ENCODE measurements around the gene IL11RA. TPM values are rescaled to one million over a fixed set of nuclear protein-coding genes. Genes with fewer than 3 reads are reported as not detected.

Gene IL11RA
- total and polyA plus RNA-seq, 3 donors from 2014 or later = 28.7 to 58.0 (median 39.8) TPM

DNA sequence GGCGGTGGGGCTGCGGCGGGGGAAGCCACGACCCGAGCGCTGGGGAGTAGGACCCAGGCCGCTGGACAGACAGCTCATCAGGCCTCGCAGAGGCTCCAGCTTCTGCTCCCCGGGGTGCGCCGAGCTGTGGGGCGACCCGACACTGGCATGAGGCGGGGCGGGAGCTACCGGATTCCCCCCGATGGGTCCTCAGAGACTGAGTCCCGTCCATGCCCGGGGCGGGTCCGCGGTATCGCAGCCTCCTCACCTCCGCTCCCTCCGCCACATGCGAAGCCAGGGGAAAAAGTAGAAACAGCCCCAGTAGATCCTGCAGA, 13.0 kb downstream of the IL11RA start:
- intact Hi-C loops (cut with DNase I; ENCODE audit: low total_unique reads) = no loop called here
- 1 to 11% methylated on average over 7 to 26 of the region's 26 CpGs for WGBS, 2 donors
- DNase-seq = no peak
- TF ChIP-seq POLR2A (IDR thresholded peaks at IDR 0.05) = no peak
- TF ChIP-seq, protein P1, sequence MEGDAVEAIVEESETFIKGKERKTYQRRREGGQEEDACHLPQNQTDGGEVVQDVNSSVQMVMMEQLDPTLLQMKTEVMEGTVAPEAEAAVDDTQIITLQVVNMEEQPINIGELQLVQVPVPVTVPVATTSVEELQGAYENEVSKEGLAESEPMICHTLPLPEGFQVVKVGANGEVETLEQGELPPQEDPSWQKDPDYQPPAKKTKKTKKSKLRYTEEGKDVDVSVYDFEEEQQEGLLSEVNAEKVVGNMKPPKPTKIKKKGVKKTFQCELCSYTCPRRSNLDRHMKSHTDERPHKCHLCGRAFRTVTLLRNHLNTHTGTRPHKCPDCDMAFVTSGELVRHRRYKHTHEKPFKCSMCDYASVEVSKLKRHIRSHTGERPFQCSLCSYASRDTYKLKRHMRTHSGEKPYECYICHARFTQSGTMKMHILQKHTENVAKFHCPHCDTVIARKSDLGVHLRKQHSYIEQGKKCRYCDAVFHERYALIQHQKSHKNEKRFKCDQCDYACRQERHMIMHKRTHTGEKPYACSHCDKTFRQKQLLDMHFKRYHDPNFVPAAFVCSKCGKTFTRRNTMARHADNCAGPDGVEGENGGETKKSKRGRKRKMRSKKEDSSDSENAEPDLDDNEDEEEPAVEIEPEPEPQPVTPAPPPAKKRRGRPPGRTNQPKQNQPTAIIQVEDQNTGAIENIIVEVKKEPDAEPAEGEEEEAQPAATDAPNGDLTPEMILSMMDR (IDR thresholded peaks at IDR 0.05) = no peak
- peak overlapping the region; percentile 77 to 91 for H3K4me3 ChIP-seq
- H3K4me1 ChIP-seq = peaks cover 16% of the 10 kb centered on the region
- H3K9me3 ChIP-seq = no peaks in the 10 kb centered on the region
- no peaks in the 10 kb centered on the region for H3K36me3 ChIP-seq (ENCODE audit: low read depth, missing control alignments)
- no peaks in the 10 kb centered on the region for H3K27me3 ChIP-seq
- peak overlapping the region; percentile 98 to 100 for H3K27ac ChIP-seq

DNA sequence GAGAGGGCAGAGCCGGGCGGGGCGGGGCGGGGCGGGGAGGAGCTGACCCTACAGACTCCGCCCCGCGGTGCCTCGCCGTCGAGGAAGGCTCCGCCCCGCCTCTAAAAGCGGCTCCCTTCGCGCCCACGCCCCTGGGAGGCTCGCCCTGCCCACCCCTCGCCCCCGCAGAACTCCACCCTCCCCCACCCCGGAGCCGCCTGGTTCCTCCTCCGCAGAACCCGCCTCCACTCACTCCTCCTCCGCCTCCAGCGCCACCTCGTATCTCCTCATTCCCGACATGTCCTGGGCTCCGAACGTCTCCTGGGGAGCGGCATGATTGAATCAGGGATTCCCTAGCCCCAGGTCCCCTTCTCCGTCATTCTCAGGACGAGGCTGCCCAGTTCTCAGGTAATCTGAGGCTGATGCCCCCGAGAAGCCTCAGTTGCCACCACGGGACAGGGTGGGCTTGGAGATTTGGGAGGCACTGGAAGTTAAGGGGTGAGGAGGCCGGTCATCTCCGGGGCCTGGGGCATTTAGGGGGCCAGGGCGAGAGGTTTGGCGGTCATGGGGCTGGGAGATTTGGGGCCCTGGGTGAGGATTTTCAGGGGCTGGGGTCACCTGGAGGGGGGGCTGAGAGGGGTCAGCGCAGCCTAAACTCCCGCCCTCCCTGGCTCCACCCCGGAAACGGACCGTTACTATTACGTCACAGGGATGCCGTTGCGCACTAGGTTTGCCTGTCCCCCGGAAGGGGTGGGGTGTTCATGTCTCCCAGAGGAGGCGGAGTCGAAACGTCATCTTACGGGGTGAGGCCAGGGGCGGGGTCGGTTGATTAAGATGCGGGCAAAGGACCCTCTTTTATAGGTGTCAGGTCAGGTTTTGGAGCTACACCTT, 13.6 kb downstream of the IL11RA start:
- WGBS, 2 donors = 1 to 13% methylated on average over 6 to 52 of the region's 55 CpGs
- DNase-seq = peak; percentile 98
- H3K4me1 ChIP-seq = peaks cover 16% of the 10 kb centered on the region
- no peaks in the 10 kb centered on the region for H3K36me3 ChIP-seq (ENCODE audit: low read depth, missing control alignments)
- H3K4me3 ChIP-seq = peak overlapping the region; percentile 77 to 91
- TF ChIP-seq, protein P1 (IDR thresholded peaks at IDR 0.05) = no peak
- TF ChIP-seq POLR2A (IDR thresholded peaks at IDR 0.05) = peak; percentile 31
- no peaks in the 10 kb centered on the region for H3K9me3 ChIP-seq
- peak overlapping the region; percentile 98 to 100 for H3K27ac ChIP-seq
- H3K27me3 ChIP-seq = no peaks in the 10 kb centered on the region
- intact Hi-C loops (cut with DNase I; ENCODE audit: low total_unique reads) = no loop called here

DNA sequence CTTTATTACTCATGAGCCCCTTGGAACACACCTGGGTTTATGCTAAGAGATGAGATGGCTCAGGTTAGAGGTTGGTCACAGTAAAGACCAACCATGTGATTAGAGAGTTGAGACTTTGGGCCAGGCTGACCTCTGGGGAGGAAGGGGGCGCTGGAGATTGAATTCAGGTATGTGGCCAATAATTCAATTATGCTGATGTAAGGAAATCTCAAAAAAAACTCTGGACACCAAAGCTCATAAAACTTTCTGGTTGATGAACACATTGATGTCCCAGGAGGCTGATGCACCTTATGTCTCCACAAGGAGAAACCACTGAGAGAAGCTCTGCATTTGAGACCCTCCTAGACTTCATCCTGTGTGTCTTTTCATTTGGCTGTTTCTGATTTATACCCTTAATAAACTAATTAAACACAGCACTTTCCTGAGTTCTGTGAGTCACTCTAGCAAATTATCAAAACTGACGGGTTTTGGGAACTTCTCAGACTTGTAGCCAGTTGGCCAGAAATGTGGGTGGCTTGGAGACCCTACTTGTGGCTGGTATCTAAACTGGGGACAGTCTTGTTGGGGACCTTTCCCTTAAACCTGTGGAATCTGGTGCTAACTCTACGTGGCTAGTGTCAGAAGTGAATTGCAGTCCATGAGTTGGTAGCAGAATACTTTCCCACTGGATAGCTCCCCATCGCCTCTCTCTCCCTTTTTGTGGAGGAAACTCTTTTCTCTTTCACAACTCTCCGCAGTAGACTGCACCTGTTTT, 18.0 kb downstream of the IL11RA start:
- Histone ChIP-seq H3K4me3 (no peak overlapping the region), H3K9me3 (no peaks in the 10 kb centered on the region), H3K4me1 (peaks cover 7% of the 10 kb centered on the region), H3K27ac (no peak overlapping the region), H3K27me3 (no peaks in the 10 kb centered on the region), H3K36me3 (ENCODE audit: low read depth, missing control alignments) (no peaks in the 10 kb centered on the region)
- DNase-seq = no peak
- 89 to 96% methylated on average over 5 of the region's 5 CpGs for WGBS, 2 donors
- intact Hi-C loops (cut with DNase I; ENCODE audit: low total_unique reads) = no loop called here
- no peak for TF ChIP-seq POLR2A (IDR thresholded peaks at IDR 0.05)
- TF ChIP-seq, protein P1 (IDR thresholded peaks at IDR 0.05) = no peak

DNA sequence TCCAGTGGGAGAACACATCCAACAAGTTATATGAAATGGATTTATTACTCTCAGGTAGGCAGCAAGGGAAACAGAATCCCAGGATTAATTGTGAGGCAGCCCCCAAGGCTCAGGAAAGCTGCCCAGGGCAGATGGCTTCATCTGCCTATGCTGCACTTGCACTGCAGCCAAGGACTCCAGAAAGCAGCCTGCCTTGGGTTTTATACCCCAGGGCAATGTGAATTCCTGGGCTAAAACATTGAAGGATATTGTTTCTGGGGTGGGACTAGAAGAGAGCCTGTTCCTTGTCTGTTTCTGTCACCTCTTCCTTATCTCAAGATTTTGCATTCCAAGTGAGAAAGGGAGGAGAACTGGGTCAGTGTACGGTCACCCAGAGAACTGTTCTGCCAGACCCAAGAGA, 19.3 kb downstream of the IL11RA start:
- Histone ChIP-seq H3K9me3 (no peaks in the 10 kb centered on the region), H3K27ac (no peak overlapping the region), H3K4me1 (peaks cover 5% of the 10 kb centered on the region), H3K27me3 (no peaks in the 10 kb centered on the region), H3K4me3 (no peak overlapping the region), H3K36me3 (ENCODE audit: low read depth, missing control alignments) (no peaks in the 10 kb centered on the region)
- 55 to 73% methylated on average over 1 of the region's 1 CpG for WGBS, 2 donors
- TF ChIP-seq, protein P1 (IDR thresholded peaks at IDR 0.05) = no peak
- no peak for TF ChIP-seq POLR2A (IDR thresholded peaks at IDR 0.05)
- no peak for DNase-seq
- intact Hi-C loops (cut with DNase I; ENCODE audit: low total_unique reads) = no loop called here
